Kidney epithelial cell (primary cell): ENCODE results near the gene MCMBP. TPM values are rescaled to one million over a fixed set of nuclear protein-coding genes. Genes with fewer than 3 reads are reported as not detected.
A peak's percentile ranks its signal among the peaks of the same experiment; 100 is the strongest.

Source experiments
- DNase-seq: peaks from one replicate; pipeline ENCODE4 v3.0.0-alpha.2; 2010; ENCODE audit warnings: low read depth
- H3K27me3 ChIP-seq: 2 replicates; pipeline ENCODE4 v1.6.0; 2011; ENCODE audit warnings: low read length; ENCODE audit not compliant: control insufficient read depth, insufficient read depth
- H3K36me3 ChIP-seq: 2 replicates; pipeline ENCODE4 v1.5.1; 2011; ENCODE audit warnings: low read length; ENCODE audit not compliant: control insufficient read depth, insufficient read depth
- H3K4me3 ChIP-seq: 2 replicates; pipeline ENCODE4 v1.5.1; 2011; ENCODE audit warnings: low read depth, mild to moderate bottlenecking, control low read depth, low read length
- total RNA-seq: library from RNA; depleted of rRNA; stranded (reverse); fragments of >200 nt; gene quantifications from 2 replicates; pipeline ENCODE4 v1.2.3, GENCODE V29; 2015
- TF ChIP-seq, protein P1 (sequence below): IDR thresholded peaks from 2 replicates; pipeline ENCODE4 v1.5.1; 2011; ENCODE audit warnings: mild to moderate bottlenecking, moderate library complexity, low read length, control low read depth, inconsistent platforms; ENCODE audit not compliant: insufficient read depth, poor library complexity, severe bottlenecking

MCMBP gene
- total RNA-seq, 1 donor from 2014 or later, result 45.2 TPM

DNA sequence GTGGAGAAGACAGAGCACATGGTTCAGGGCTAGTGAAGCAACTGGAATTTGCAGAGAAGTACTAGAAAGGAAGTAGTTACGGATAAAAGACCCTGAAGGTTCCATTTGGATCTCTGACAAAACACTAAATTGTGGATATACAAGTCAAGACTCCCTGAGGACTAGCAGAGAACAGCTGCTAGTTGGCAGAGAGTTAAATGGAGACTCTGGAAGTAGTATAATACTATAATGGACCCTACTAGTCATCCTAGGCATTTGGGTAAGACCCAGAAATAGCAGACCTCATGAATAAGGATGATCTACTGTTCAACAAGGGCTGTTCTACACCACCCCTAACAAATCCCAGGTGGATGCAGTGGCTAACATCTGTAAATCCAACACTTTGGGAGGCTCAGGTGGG is 19.1 kb downstream of the MCMBP start:
- TF ChIP-seq, protein P1, sequence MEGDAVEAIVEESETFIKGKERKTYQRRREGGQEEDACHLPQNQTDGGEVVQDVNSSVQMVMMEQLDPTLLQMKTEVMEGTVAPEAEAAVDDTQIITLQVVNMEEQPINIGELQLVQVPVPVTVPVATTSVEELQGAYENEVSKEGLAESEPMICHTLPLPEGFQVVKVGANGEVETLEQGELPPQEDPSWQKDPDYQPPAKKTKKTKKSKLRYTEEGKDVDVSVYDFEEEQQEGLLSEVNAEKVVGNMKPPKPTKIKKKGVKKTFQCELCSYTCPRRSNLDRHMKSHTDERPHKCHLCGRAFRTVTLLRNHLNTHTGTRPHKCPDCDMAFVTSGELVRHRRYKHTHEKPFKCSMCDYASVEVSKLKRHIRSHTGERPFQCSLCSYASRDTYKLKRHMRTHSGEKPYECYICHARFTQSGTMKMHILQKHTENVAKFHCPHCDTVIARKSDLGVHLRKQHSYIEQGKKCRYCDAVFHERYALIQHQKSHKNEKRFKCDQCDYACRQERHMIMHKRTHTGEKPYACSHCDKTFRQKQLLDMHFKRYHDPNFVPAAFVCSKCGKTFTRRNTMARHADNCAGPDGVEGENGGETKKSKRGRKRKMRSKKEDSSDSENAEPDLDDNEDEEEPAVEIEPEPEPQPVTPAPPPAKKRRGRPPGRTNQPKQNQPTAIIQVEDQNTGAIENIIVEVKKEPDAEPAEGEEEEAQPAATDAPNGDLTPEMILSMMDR, result no peak
- peaks cover 2% of the 10 kb centered on the region for H3K36me3 ChIP-seq
- no peaks in the 10 kb centered on the region for H3K27me3 ChIP-seq
- DNase-seq, result no peak
- no peak overlapping the region for H3K4me3 ChIP-seq

DNA sequence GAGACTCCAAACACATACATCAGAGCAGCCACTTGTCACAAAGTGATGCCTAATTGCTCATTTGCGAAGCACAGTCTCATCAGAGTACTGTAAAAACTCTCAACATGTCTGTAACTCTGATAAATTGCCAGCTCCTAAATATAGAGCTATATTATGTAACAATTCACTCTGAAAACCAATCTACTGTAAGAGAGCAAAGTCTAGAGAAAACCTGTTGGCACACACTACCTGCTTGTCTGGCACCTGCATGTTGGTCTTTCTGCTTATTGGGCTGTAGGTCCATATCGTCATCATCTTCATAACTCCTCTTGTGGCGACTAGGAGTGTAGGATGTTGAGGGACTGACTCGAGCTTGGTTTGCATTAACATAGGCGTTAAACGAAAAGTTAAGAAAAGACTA is 19.8 kb downstream of the MCMBP start:
- TF ChIP-seq, protein P1, result no peak
- H3K36me3 ChIP-seq, result peaks cover 2% of the 10 kb centered on the region
- no peaks in the 10 kb centered on the region for H3K27me3 ChIP-seq
- H3K4me3 ChIP-seq, result no peak overlapping the region
- DNase-seq, result no peak

DNA sequence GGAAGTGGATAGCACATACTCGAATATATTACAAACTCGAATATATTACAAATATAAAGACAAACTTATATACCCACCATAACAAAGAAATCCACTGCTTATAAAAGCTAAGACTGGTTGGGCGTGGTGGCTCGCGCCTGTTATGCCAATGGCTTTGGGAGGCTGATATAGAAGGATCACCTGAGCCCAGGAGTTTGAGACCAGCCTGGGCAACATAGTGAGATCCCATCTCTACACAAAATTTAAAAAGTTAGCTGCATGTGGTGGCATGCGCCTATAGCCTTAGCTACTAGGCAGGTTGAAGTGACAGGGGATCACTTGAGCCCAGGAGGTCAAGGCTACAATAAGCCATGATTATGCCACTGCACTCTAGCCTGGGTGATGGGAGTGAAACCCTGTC is 20.4 kb downstream of the MCMBP start:
- H3K4me3 ChIP-seq, result no peak overlapping the region
- no peaks in the 10 kb centered on the region for H3K27me3 ChIP-seq
- TF ChIP-seq, protein P1, result no peak
- H3K36me3 ChIP-seq, result peaks cover 2% of the 10 kb centered on the region
- no peak for DNase-seq

DNA sequence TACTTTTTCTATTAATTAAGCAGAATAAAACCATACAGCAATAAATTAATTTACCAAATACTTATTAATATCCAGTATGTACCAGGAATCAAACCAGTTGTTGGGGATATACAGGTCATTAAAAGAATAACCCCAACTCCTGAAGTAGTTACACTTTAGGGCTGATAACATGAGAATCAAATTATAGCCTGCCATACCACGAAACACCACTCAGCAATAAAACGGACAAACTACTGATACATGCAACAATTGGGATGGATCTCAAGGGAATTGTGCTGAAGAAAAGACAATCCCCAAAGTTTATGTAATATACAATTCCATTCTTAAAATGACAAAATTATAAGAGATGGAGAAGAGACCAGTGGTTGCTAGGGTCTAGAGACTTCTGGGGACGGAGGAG is 22.7 kb downstream of the MCMBP start:
- no peak for DNase-seq
- H3K4me3 ChIP-seq, result no peak overlapping the region
- peaks cover 2% of the 10 kb centered on the region for H3K36me3 ChIP-seq
- no peaks in the 10 kb centered on the region for H3K27me3 ChIP-seq
- TF ChIP-seq, protein P1, result no peak

DNA sequence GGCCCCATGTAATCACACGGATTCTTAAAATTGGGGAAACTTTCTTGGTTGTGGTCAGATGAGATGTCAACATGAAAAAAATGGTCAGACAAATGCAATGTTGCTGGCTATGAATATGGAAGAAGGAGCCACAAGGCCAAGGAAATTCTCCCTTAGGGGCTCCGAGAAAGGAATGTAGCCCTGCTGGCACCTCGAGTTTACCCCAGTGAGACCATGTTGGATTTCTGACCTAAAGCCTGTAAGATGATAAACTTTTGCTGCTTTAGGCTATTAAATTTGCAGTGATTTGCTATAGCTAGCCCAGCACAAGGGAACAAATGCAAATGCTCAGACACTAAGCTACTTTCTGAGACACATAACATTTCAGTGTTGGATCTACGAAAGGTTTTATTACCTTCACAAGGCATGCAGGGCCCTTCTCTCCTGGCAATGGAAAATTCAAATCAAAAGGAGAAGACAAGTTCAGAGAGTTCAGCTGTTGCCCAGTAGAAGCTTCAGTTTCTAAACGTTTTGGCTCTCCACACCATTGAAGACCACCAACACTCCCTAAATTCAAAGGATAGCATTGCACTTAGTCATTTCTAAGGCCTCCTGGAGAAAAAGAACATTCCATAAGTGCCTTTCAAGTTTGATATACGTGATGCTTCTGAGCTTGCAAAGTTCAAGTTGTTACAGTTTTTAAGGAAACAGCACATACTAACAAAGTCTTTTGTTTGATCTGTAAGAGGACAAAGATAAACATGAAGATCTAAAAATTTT is 23.4 kb downstream of the MCMBP start:
- H3K4me3 ChIP-seq, result no peak overlapping the region
- H3K36me3 ChIP-seq, result peaks cover 2% of the 10 kb centered on the region
- TF ChIP-seq, protein P1, result no peak
- DNase-seq, result peak; percentile 65
- H3K27me3 ChIP-seq, result no peaks in the 10 kb centered on the region

DNA sequence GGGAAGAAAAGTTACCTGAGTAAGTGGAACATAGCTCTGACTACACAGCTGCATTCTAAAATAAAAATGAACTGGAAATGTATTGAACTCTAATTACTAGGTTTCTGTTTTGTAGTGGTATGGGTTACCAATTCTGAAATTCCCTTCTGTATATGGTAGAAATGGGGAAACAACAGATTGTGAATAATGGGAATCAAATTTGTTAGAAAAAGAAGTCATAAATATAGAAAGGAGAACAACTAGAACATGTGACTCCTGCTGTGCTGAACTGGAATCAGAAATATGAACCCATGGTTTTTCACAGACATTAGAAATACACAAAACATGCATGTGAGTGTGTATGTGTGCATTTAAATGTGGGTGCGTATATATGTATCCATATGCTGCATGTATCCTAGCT is 27.0 kb downstream of the MCMBP start:
- no peak for DNase-seq
- H3K4me3 ChIP-seq, result no peak overlapping the region
- H3K36me3 ChIP-seq, result peaks cover 6% of the 10 kb centered on the region
- no peaks in the 10 kb centered on the region for H3K27me3 ChIP-seq
- TF ChIP-seq, protein P1, result no peak
